NCI-H460 (cell line): ENCODE results near the gene TENM3. TPM values are rescaled to one million over a fixed set of nuclear protein-coding genes. Genes with fewer than 3 reads are reported as not detected.

Experiments used
- DNase-seq: peaks from one replicate; pipeline ENCODE4 v3.0.0-alpha.2; 2016; ENCODE audit warnings: low read depth; ENCODE audit errors: extremely low read depth
- total RNA-seq: library from RNA; depleted of rRNA; stranded (reverse); fragments of >200 nt; shearing (Covaris generic); gene quantifications from 2 replicates; pipeline ENCODE4 v1.2.3, GENCODE V29; 2014

Gene TENM3
- total RNA-seq, 1 experiment from 2014 or later = 13.8 TPM

- no peak for DNase-seq
Measured at GRCh38 chr4:182704948-182705347, 461.7 kb downstream of the TENM3 start.

- no peak for DNase-seq
Measured at GRCh38 chr4:182705389-182705788, 462.2 kb downstream of the TENM3 start.

GRCh38 chr4:182711211-182711610 is 468.0 kb downstream of the TENM3 start:
- no peak for DNase-seq

DNA sequence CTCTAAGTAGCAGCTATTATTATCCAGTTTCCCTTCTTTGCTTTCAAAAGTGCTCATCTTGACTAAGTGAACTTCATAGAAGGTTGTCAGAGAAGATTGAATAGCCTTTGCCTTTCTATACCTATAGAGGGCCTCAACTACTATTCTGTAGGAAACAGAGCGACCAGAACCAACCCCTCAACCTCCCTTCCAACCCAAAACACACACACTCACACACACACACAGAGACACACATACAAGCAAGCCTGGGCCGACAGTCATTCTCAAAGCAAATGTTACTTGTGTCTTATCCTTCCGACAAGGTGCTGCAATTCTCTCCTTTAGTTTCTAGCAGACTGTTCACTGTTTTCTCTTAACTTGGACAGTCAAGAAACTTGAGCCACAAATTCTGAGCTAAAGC is 472.3 kb downstream of the TENM3 start:
- DNase-seq = no peak

DNA sequence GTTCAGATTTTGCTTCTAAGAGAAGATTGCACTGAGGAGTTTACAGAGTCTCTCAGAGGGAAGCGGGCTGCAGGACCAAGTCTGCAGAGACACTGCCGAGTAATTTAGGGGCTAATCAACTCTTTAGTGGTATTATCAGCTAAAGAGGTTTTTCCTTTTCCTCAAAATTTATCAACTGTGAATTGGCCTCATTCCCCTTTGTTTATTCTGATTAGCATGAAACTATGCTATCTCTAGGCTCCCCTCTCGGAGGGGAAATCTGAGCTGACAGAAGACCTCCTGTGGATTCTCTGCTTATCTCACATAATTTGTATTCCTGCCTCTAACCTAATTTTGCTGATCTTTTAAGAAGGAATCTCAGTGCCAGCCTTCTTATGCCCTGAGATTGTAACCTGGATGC is 473.0 kb downstream of the TENM3 start:
- DNase-seq = no peak

DNA sequence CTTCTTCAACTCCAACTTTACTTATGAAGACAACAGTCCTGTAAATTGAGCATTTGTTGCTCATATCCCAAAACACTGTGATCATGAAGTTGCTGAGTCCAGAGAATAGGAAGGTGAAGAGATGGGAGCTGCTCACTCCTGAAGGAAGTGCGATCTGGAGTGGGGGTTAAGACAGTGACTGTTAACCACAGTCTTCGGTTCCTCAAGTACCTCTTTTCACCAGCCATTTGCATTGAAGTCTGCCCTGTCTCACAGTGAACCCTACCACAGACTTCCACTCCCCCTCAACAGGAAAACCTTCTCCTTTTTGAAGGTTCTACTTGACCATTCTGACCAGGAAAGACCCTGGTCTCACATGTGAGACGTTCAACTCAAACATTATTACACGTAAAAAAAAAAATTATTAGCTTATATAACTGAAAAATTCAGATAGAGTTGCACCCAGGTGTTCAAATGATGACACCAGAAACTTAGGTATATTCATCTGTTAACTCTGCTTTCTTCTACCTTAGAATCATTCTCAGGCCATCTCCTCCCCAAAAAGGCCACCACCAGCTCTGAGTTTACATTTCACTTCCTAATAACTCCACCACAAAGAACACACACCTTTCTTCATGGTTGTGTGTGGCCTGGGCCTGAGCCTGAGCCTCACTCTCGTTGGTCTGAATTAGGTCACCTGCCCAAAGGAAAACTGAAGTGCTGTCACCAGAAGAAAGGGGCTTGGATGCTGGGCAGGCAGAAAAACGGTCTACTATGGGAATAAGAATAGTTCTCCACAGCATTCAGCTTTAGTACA is 474.8 kb downstream of the TENM3 start:
- DNase-seq = no peak

DNA sequence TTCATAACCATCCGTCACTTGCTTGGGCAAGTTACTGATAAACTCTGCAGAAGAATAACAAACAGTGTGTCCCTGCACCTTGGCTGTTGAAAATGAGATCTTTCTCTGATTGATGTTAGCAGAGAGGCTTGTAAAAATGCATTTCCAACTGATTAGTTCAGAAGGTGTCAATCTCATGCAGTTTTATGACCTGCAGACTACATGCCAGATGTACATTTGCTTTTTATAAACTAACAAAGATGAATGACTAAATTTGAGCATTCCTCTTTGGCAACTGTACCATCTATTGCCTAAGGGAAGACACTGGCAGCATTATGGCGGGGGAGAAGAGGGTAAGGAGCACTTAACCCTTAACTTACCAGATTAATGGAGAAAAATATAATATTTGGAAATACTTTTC is 481.2 kb downstream of the TENM3 start:
- DNase-seq = no peak

GRCh38 chr4:182729516-182729915 is 486.3 kb downstream of the TENM3 start:
- DNase-seq = no peak

- DNase-seq = no peak
Measured at GRCh38 chr4:182730791-182731190, 487.6 kb downstream of the TENM3 start.

DNA sequence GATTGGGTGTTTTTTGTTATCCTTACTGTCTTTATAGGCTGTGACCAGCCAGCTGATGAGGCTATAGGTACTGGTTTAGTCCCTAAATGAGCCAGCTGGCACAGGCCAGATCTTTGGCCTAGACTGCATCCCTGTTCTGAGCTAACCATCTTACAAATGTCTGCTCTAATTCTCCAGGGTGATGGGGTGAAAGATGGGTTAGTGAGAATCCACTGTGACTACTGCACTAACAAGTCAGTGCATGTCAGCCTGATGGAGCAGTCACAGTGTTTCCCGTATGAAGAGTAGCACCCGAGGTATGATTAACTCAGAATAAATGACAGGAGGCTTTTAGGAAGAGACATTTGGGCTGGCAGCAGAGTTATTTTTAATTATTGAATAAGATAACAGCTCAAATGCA is 493.0 kb downstream of the TENM3 start:
- DNase-seq = no peak

GRCh38 chr4:182738283-182739047 is 495.3 kb downstream of the TENM3 start:
- DNase-seq = no peak

GRCh38 chr4:182740256-182740655 is 497.1 kb downstream of the TENM3 start:
- no peak for DNase-seq

- no peak for DNase-seq
Measured at GRCh38 chr4:182741054-182741453, 497.9 kb downstream of the TENM3 start.

DNA sequence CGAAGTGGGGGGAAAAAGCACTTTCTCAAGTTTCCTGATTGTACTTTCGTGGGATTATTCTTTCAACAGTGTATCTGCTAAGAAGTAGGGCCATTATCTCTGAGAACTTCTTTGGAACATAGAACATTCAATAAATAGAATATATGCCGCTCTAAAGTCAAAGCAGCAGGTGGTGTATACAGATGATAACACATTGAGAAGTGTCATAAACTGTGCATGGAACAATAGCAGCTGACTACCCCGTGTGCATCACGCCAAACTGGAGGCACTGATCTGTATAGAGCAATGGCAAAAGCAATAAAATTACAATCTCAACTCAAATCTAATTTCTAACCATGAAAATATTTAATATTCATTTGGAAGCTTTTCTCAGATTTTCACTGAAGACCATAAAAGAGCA is 498.7 kb downstream of the TENM3 start:
- no peak for DNase-seq

- no peak for DNase-seq
Measured at GRCh38 chr4:182743815-182744214, 500.6 kb downstream of the TENM3 start.

DNA sequence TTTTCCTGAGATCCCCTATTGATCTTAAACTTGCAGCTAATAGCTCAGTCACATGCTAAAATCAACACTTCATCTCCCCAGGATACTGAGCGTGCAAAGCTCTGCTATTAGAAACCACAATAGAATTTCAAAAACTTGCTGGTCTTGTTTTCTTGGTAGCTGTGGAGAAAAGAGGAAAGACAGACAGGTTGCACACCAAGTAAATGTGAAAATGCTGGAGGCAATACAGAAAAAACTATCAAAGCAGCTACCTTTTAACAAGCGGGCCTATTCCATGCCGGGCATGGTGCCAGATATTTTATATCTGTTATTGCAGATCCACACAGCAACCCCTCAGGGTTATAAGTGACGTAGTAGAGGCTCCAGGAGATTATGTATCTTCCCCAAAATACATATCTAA is 502.0 kb downstream of the TENM3 start:
- DNase-seq = no peak

DNA sequence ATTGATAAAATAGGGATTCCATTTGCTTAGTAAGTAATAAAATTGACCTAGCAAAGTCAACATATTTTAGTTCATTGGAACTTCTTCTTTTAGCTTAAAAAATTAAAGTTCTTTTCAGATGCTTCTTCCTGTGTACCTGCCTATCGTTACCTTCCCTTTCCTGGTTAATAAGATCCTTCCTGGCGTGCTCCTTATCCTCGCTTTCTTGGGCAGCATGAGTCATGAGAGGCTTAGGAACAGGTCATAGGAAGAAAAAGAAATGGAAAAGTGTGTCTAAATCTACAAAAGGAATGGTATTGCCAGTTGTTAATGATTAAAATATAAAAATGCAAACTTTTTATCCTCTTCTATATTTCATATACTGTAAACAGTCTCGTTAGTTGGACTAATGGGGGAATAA is 503.7 kb downstream of the TENM3 start:
- DNase-seq = no peak

DNA sequence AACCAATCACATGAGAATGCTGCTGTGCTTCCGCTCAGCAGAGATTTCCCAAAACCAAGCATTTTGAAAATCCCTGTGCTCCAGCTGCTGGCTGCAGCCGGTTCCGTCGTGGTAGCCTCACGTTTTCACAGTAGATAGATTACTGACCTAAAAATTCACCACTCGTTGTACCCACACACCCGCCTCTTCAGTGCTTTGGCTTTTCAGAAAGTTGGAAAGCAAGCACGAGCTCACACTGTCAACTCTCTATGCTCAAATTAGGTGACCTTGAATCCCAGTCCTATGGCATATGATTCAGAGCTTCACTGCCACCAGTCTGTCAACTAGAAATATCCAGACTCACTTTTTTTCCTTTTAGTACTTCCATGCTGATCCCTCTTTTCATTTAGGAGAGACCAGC is 505.1 kb downstream of the TENM3 start:
- DNase-seq = no peak

- no peak for DNase-seq
Measured at GRCh38 chr4:182748949-182749348, 505.7 kb downstream of the TENM3 start.

DNA sequence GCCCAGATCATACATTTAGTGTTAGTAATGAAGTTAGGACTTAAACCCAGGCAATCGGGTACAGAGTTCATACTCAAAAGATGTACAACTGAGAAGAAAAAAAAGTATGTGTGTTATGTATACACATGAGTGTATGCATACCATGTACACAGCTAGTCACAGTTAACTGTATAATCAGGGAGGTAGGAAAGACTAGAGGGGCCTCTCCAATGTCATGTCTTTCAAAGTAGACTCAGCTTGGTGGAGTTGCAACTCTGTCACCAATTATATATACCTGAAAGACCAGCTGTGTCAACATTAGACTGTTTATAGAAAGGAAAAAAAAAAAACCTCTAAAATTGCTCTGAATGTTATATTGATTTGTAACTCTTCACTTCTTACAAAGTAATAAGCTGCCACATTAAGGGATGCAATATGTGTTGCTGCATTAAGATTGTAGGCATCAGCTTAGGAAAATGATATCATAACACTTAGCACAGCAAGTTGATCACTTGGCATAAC is 506.5 kb downstream of the TENM3 start:
- no peak for DNase-seq

DNA sequence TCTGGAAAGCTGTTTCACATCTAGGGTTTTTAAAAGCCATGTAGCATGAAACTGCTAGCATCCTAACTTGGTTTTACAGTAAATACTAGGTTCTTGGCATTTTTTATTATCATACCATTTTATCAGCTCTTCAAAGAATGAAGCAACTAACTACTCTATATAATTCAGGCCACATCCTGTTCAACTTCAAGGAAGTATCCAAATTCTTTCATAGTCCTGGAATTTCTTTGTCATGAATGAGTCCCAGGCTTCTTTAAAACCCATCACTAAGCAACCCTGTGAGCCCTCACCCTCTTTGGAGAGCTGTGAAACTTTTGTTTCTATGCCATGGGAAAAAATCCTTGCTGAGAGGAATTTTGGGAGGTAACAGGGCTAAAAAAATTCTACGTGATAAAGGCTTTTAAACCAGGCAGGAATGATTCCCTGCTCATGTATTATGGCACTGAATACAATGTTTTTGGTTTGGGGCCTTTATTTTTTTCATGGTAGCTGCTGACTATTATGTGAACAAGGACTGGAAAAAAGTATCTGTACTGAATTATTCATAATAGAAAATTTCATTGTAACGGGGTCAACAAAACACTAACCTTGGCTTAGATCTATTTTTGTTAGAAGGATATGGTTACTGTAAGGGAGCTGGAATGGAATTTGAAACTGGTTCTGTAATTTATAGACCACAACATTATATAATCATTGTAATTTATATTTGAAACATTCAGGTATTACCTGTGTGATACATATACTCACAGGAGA is 509.1 kb downstream of the TENM3 start:
- DNase-seq = no peak
